ENCODE results near the gene PASK. TPM values are rescaled to one million over a fixed set of nuclear protein-coding genes. Genes with fewer than 3 reads are reported as not detected.

PASK gene
- polyA plus RNA-seq, 1 donor (not counting 4 experiments of a cell fraction or from before 2014, with no cell fraction given): 4.3 TPM

GRCh38 chr2:241088791-241089732, 60.2 kb downstream of the PASK start:
- Histone ChIP-seq H2AFZ (ENCODE audit: control insufficient read depth, low read length) (no peak overlapping the region), H3K4me1 (ENCODE audit: control insufficient read depth, extremely low read depth, insufficient read depth, low read length) (no peaks in the 10 kb centered on the region), H3K27me3 (ENCODE audit: control insufficient read depth, extremely low read depth, insufficient read depth, low read length) (no peaks in the 10 kb centered on the region), H3K4me2 (ENCODE audit: control insufficient read depth, extremely low read depth, insufficient read depth, low read depth, low read length) (no peak overlapping the region), H3K9ac (ENCODE audit: control insufficient read depth, extremely low read depth, insufficient read depth, low read length) (no peak overlapping the region), H3K4me3 (ENCODE audit: control insufficient read depth in 2 of 3, extremely low read depth in 1 of 3, insufficient read depth in 2 of 3, low read depth in 1 of 3, low read length in 3 of 3) (no peak overlapping the region), H4K20me1 (ENCODE audit: control insufficient read depth, extremely low read depth, insufficient read depth, low read length) (no peaks in the 10 kb centered on the region), H3K9me1 (ENCODE audit: control insufficient read depth, extremely low read depth, insufficient read depth, low read length) (no peaks in the 10 kb centered on the region), H3K9me3 (ENCODE audit: control insufficient read depth, low read depth, low read length) (no peaks in the 10 kb centered on the region), H3K36me3 (ENCODE audit: control insufficient read depth in 2 of 2, extremely low read depth in 1 of 2, insufficient read depth in 2 of 2, low read length in 2 of 2) (peaks cover 18 to 25% of the 10 kb centered on the region in 2 experiments), H3K79me2 (ENCODE audit: control insufficient read depth, insufficient read depth, low read length) (no peaks in the 10 kb centered on the region), H3K27ac (ENCODE audit: control insufficient read depth, insufficient read depth, low read length) (no peak overlapping the region)
- DNase-seq (ENCODE audit: low read depth, low spot score) (no peak), FAIRE-seq (no peak)
- dilution Hi-C loops (cut with MboI; ENCODE audit: extremely low pct_ligation_motif_present, low sequenced_read_pairs): no loop called here
- no peak for TF ChIP-seq EZH2 (IDR thresholded peaks at IDR 0.05; ENCODE audit: low read length)
- no peak for TF ChIP-seq CTCF (optimal IDR thresholded peaks at IDR 0.05 in 1 of 3, IDR thresholded peaks at IDR 0.05 in 1 of 3, conservative IDR thresholded peaks at IDR 0.05 in 1 of 3; ENCODE audit: extremely low read depth in 1 of 3, insufficient read depth in 2 of 3, low read length in 3 of 3)

GRCh38 chr2:241088376-241088775, 60.9 kb downstream of the PASK start:
- H3K36me3 ChIP-seq (ENCODE audit: control insufficient read depth in 2 of 2, extremely low read depth in 1 of 2, insufficient read depth in 2 of 2, low read length in 2 of 2): peaks cover 13 to 25% of the 10 kb centered on the region in 2 experiments

More at GRCh38 chr2:241088376-241088775, 60.9 kb downstream of the PASK start:
- Histone ChIP-seq H3K4me3 (ENCODE audit: control insufficient read depth in 2 of 3, extremely low read depth in 1 of 3, insufficient read depth in 2 of 3, low read depth in 1 of 3, low read length in 3 of 3) (no peak overlapping the region), H3K9me3 (ENCODE audit: control insufficient read depth, low read depth, low read length) (no peaks in the 10 kb centered on the region), H3K9ac (ENCODE audit: control insufficient read depth, extremely low read depth, insufficient read depth, low read length) (no peak overlapping the region), H3K4me2 (ENCODE audit: control insufficient read depth, extremely low read depth, insufficient read depth, low read depth, low read length) (no peak overlapping the region), H2AFZ (ENCODE audit: control insufficient read depth, low read length) (no peak overlapping the region), H3K4me1 (ENCODE audit: control insufficient read depth, extremely low read depth, insufficient read depth, low read length) (no peaks in the 10 kb centered on the region), H3K9me1 (ENCODE audit: control insufficient read depth, extremely low read depth, insufficient read depth, low read length) (no peaks in the 10 kb centered on the region), H3K27me3 (ENCODE audit: control insufficient read depth, extremely low read depth, insufficient read depth, low read length) (no peaks in the 10 kb centered on the region), H3K79me2 (ENCODE audit: control insufficient read depth, insufficient read depth, low read length) (no peaks in the 10 kb centered on the region), H3K27ac (ENCODE audit: control insufficient read depth, insufficient read depth, low read length) (no peak overlapping the region), H4K20me1 (ENCODE audit: control insufficient read depth, extremely low read depth, insufficient read depth, low read length) (no peaks in the 10 kb centered on the region)
- dilution Hi-C loops (cut with MboI; ENCODE audit: extremely low pct_ligation_motif_present, low sequenced_read_pairs): no loop called here
- FAIRE-seq: no peak
- TF ChIP-seq EZH2 (IDR thresholded peaks at IDR 0.05; ENCODE audit: low read length) (no peak), CTCF (optimal IDR thresholded peaks at IDR 0.05 in 1 of 3, IDR thresholded peaks at IDR 0.05 in 1 of 3, conservative IDR thresholded peaks at IDR 0.05 in 1 of 3; ENCODE audit: extremely low read depth in 1 of 3, insufficient read depth in 2 of 3, low read length in 3 of 3) (no peak)
- DNase-seq (ENCODE audit: low read depth, low spot score): no peak
